Stimulated activated CD4-positive, alpha-beta T cell treated with anti-CD3 and anti-CD28 coated beads, TNF-alpha, amount 100 ng/mL, for 24 hours (primary cell): ENCODE results near the gene SNX8.
"Not testable (repeated sequence)": the region's sequence is repeated elsewhere in the genome, so short reads cannot be mapped to it uniquely, and the experiment has no call there.

Experiments used
- DNase-seq, 3 experiments: peaks; one replicate each; pipeline ENCODE4 v3.0.0-alpha.2; 2020; ENCODE audit warnings: low read depth in 3 of 3

Gene SNX8

GRCh38 chr7:2290877-2291276 lies 23.4 kb downstream of the SNX8 start:
- no peak for DNase-seq

GRCh38 chr7:2289621-2290020 lies 24.6 kb downstream of the SNX8 start:
- no peak for DNase-seq

- no peak for DNase-seq
These were observed 25.1 kb downstream of the SNX8 start for GRCh38 chr7:2289111-2289586.

- DNase-seq = no peak
These were observed 25.7 kb downstream of the SNX8 start for GRCh38 chr7:2288503-2288902.

GRCh38 chr7:2287745-2288144 lies 26.5 kb downstream of the SNX8 start:
- no peak for DNase-seq

- no peak for DNase-seq
These were observed 31.2 kb downstream of the SNX8 start for GRCh38 chr7:2283074-2283473.

- DNase-seq = no peak
These were observed 32.0 kb downstream of the SNX8 start for GRCh38 chr7:2282185-2282751.

GRCh38 chr7:2281541-2281940 lies 32.7 kb downstream of the SNX8 start:
- DNase-seq = no peak

- DNase-seq = no peak
These were observed 33.8 kb downstream of the SNX8 start for GRCh38 chr7:2280424-2280823.

GRCh38 chr7:2279896-2280295 lies 34.3 kb downstream of the SNX8 start:
- no peak for DNase-seq

- DNase-seq = no peak
These were observed 36.2 kb downstream of the SNX8 start for GRCh38 chr7:2278026-2278425.

GRCh38 chr7:2276107-2276506 lies 38.1 kb downstream of the SNX8 start:
- DNase-seq = no peak

- DNase-seq = no peak
These were observed 39.1 kb downstream of the SNX8 start for GRCh38 chr7:2275101-2275500.

GRCh38 chr7:2274666-2275065 lies 39.6 kb downstream of the SNX8 start:
- no peak for DNase-seq

GRCh38 chr7:2273866-2274265 lies 40.4 kb downstream of the SNX8 start:
- DNase-seq = no peak

GRCh38 chr7:2272031-2272430 lies 42.2 kb downstream of the SNX8 start:
- no peak for DNase-seq

- no peak for DNase-seq
These were observed 42.8 kb downstream of the SNX8 start for GRCh38 chr7:2271273-2272026.

GRCh38 chr7:2270495-2270894 lies 43.7 kb downstream of the SNX8 start:
- DNase-seq = no peak

GRCh38 chr7:2269991-2270460 lies 44.2 kb downstream of the SNX8 start:
- no peak for DNase-seq

GRCh38 chr7:2269089-2269990 lies 44.9 kb downstream of the SNX8 start:
- DNase-seq = not testable (repeated sequence)

GRCh38 chr7:2266911-2267310 lies 47.3 kb downstream of the SNX8 start:
- DNase-seq = no peak

- DNase-seq = no peak
These were observed 50.1 kb downstream of the SNX8 start for GRCh38 chr7:2264158-2264557.
